Pulmonary artery endothelial cell (primary cell): ENCODE measurements around the gene TMEM14A. TPM values are rescaled to one million over a fixed set of nuclear protein-coding genes. Genes with fewer than 3 reads are reported as not detected.
"Not testable (repeated sequence)": the region's sequence is repeated elsewhere in the genome, so short reads cannot be mapped to it uniquely, and the experiment has no call there.

Experiments used
- DNase-seq: peaks from one replicate; pipeline ENCODE4 v3.0.0-alpha.2; 2011; ENCODE audit warnings: low read depth, low spot score
- total RNA-seq: library from RNA; depleted of rRNA; stranded (reverse); fragments of >200 nt; gene quantifications from 2 replicates; pipeline ENCODE4 v1.2.3, GENCODE V29; 2014

TMEM14A gene
- total RNA-seq, 1 donor from 2014 or later: 25.2 TPM

- not testable (repeated sequence) for DNase-seq
These were observed 15.0 kb upstream of the TMEM14A start for GRCh38 chr6:52655941-52656340.

- no peak for DNase-seq
These were observed 13.0 kb upstream of the TMEM14A start for GRCh38 chr6:52657870-52658269.

GRCh38 chr6:52661551-52661950 is 9.4 kb upstream of the TMEM14A start:
- DNase-seq: no peak

- DNase-seq: no peak
These were observed 8.9 kb upstream of the TMEM14A start for GRCh38 chr6:52662031-52662430.

GRCh38 chr6:52663120-52663935 is 7.6 kb upstream of the TMEM14A start:
- peak; percentile 39 for DNase-seq

GRCh38 chr6:52663936-52664185 is 7.1 kb upstream of the TMEM14A start:
- no peak for DNase-seq

GRCh38 chr6:52664186-52664990 is 6.5 kb upstream of the TMEM14A start:
- DNase-seq: peak; percentile 82

GRCh38 chr6:52664991-52665686 is 5.8 kb upstream of the TMEM14A start:
- no peak for DNase-seq

- no peak for DNase-seq
These were observed 4.8 kb upstream of the TMEM14A start for GRCh38 chr6:52666071-52666470.

- no peak for DNase-seq
These were observed 4.4 kb upstream of the TMEM14A start for GRCh38 chr6:52666523-52666922.

- no peak for DNase-seq
These were observed 3.3 kb upstream of the TMEM14A start for GRCh38 chr6:52667572-52667971.

- DNase-seq: no peak
These were observed 763 bp downstream of the TMEM14A start for GRCh38 chr6:52671676-52672075.

GRCh38 chr6:52672412-52673025 is 1.6 kb downstream of the TMEM14A start:
- no peak for DNase-seq

GRCh38 chr6:52674666-52675065 is 3.8 kb downstream of the TMEM14A start:
- no peak for DNase-seq

GRCh38 chr6:52675372-52675771 is 4.5 kb downstream of the TMEM14A start:
- DNase-seq: no peak

GRCh38 chr6:52676631-52677030 is 5.7 kb downstream of the TMEM14A start:
- not testable (repeated sequence) for DNase-seq

GRCh38 chr6:52681416-52681815 is 10.5 kb downstream of the TMEM14A start:
- DNase-seq: no peak

- DNase-seq: no peak
These were observed 16.2 kb downstream of the TMEM14A start for GRCh38 chr6:52686878-52687699.

- DNase-seq: no peak
These were observed 18.9 kb downstream of the TMEM14A start for GRCh38 chr6:52689857-52690256.

GRCh38 chr6:52691718-52692117 is 20.8 kb downstream of the TMEM14A start:
- DNase-seq: no peak

- DNase-seq: no peak
These were observed 22.9 kb downstream of the TMEM14A start for GRCh38 chr6:52693773-52694172.
